Measurements from ENCODE around the gene FAM222A.

DNA sequence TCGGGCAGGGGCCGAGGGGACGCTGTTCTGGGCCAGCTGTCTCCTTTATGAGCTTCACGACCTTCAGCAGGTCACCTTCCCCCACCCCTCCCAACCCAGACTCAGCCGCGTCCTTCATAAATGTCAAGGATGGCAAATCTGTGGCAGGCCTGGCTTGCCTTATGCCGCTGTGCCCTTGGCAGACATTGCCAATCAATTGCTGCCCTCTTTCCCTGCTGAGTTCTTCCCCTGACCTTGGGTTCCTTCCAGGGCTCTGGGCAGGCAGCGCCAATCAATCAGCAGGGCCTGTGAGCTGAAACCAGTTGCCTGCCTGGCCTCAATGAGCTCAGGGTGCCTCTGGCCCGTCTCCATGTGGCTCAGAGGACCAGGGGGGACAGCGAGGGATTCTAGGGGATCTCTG lies 7.7 kb downstream of the FAM222A start:
- TF ChIP-seq EZH2 (IDR thresholded peaks at IDR 0.05; ENCODE audit: borderline replicate concordance, low read depth, low read length, poor library complexity, severe bottlenecking), result no peak
- TF ChIP-seq, protein P1, sequence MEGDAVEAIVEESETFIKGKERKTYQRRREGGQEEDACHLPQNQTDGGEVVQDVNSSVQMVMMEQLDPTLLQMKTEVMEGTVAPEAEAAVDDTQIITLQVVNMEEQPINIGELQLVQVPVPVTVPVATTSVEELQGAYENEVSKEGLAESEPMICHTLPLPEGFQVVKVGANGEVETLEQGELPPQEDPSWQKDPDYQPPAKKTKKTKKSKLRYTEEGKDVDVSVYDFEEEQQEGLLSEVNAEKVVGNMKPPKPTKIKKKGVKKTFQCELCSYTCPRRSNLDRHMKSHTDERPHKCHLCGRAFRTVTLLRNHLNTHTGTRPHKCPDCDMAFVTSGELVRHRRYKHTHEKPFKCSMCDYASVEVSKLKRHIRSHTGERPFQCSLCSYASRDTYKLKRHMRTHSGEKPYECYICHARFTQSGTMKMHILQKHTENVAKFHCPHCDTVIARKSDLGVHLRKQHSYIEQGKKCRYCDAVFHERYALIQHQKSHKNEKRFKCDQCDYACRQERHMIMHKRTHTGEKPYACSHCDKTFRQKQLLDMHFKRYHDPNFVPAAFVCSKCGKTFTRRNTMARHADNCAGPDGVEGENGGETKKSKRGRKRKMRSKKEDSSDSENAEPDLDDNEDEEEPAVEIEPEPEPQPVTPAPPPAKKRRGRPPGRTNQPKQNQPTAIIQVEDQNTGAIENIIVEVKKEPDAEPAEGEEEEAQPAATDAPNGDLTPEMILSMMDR (conservative IDR thresholded peaks at IDR 0.05; ENCODE audit: low read depth, low read length), result no peak
